ENCODE measurements around the gene PLA2G7. TPM values are rescaled to one million over a fixed set of nuclear protein-coding genes. Genes with fewer than 3 reads are reported as not detected.

Gene PLA2G7
- total RNA-seq, 1 experiment from 2014 or later: 2.3 TPM

DNA sequence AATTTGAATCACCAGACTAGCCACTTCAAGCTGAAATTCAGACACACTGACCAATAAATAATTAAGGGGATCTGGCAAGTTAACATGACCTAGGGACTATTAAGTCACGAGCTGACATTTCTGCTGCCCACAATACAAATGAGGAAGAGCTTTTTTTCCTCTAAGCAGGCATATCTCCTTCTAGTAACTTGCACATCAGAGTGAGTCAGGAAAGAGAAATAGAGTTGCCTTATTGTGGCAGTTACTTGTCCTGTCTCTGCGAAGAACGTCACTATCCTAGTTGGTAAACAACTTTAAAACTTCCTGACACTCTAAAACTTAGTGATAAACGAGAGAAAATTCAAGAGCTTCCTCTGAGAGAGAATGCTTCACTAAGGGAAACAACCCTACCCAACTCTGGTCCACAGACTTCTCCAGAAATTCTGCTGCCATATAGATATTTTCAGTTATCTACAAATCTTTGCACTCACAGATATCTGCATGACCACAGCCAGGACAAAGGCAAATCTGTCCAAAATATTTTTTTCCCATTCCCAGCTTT lies 4.2 kb downstream of the PLA2G7 start (continued):
- TF ChIP-seq, protein P1, sequence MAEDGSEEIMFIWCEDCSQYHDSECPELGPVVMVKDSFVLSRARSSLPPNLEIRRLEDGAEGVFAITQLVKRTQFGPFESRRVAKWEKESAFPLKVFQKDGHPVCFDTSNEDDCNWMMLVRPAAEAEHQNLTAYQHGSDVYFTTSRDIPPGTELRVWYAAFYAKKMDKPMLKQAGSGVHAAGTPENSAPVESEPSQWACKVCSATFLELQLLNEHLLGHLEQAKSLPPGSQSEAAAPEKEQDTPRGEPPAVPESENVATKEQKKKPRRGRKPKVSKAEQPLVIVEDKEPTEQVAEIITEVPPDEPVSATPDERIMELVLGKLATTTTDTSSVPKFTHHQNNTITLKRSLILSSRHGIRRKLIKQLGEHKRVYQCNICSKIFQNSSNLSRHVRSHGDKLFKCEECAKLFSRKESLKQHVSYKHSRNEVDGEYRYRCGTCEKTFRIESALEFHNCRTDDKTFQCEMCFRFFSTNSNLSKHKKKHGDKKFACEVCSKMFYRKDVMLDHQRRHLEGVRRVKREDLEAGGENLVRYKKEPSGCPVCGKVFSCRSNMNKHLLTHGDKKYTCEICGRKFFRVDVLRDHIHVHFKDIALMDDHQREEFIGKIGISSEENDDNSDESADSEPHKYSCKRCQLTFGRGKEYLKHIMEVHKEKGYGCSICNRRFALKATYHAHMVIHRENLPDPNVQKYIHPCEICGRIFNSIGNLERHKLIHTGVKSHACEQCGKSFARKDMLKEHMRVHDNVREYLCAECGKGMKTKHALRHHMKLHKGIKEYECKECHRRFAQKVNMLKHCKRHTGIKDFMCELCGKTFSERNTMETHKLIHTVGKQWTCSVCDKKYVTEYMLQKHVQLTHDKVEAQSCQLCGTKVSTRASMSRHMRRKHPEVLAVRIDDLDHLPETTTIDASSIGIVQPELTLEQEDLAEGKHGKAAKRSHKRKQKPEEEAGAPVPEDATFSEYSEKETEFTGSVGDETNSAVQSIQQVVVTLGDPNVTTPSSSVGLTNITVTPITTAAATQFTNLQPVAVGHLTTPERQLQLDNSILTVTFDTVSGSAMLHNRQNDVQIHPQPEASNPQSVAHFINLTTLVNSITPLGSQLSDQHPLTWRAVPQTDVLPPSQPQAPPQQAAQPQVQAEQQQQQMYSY (CRISPR knock-in tag; IDR thresholded peaks at IDR 0.05): no peak
- TF ChIP-seq ZNF232 (CRISPR knock-in tag; IDR thresholded peaks at IDR 0.05) (no peak), ATF6 (CRISPR knock-in tag; IDR thresholded peaks at IDR 0.05) (no peak), CTCF (IDR thresholded peaks at IDR 0.05) (no peak), ATF1 (CRISPR knock-in tag; IDR thresholded peaks at IDR 0.05) (no peak), TEAD1 (CRISPR knock-in tag; IDR thresholded peaks at IDR 0.05) (no peak)

DNA sequence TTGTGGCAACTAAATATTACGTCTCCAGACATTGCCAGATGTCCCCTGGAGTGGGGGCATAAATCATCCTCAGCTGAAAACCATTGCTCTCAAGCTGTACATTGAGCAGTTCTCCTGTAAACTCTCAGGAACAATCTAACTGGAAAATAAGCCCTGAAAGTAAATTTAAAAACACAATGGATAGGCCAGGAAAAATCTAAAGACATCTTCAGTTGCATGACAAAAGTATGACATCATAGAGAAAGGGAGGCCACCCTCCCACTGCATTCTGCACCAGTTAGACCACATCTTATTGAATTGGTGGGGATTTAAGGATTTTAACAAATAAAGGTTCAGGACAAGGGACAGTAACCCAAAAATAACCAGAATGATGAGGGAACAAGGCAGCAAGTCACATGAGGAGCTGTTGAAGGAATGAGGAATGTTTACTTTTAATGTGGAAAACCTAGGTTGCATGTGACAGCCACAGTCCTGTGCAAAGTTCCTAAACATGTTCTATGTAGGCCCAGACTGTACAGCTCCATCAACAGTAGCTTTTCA lies 5.3 kb downstream of the PLA2G7 start:
- POLR2A ChIA-PET: no interaction called here
- CTCF ChIA-PET: interaction anchor here (2.8 kb wide), 1 partner anchor 74 kb away, joined by 9 read pairs; no protein-coding TSS in a partner anchor
- DNase-seq (ENCODE audit: low spot score) (no peak), ATAC-seq (no peak)
- TF ChIP-seq ZNF671 (CRISPR knock-in tag; IDR thresholded peaks at IDR 0.05) (no peak), ZBTB21 (CRISPR knock-in tag; IDR thresholded peaks at IDR 0.05; ENCODE audit: borderline replicate concordance) (no peak), CREM (CRISPR knock-in tag; IDR thresholded peaks at IDR 0.05) (no peak), MLX (CRISPR knock-in tag; IDR thresholded peaks at IDR 0.05) (no peak), GABPB1 (CRISPR knock-in tag; IDR thresholded peaks at IDR 0.05) (no peak), ZNF396 (CRISPR knock-in tag; IDR thresholded peaks at IDR 0.05; ENCODE audit: borderline replicate concordance) (no peak), TCF7 (CRISPR knock-in tag; IDR thresholded peaks at IDR 0.05; ENCODE audit: low read depth) (no peak), ZNF219 (CRISPR knock-in tag; IDR thresholded peaks at IDR 0.05; ENCODE audit: borderline replicate concordance) (no peak), USF2 (CRISPR knock-in tag; IDR thresholded peaks at IDR 0.05) (no peak), ZNF263 (CRISPR knock-in tag; IDR thresholded peaks at IDR 0.05; ENCODE audit: low read depth) (no peak), CTCF (IDR thresholded peaks at IDR 0.05) (no peak), SMAD4 (CRISPR knock-in tag; IDR thresholded peaks at IDR 0.05) (no peak)
- TF ChIP-seq, protein P2, sequence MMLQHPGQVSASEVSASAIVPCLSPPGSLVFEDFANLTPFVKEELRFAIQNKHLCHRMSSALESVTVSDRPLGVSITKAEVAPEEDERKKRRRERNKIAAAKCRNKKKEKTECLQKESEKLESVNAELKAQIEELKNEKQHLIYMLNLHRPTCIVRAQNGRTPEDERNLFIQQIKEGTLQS (CRISPR knock-in tag; conservative IDR thresholded peaks at IDR 0.05): no peak
- TF ChIP-seq, protein P1 (CRISPR knock-in tag; IDR thresholded peaks at IDR 0.05): no peak
- H3K4me1 Mint-ChIP-seq: peaks cover 11% of the 10 kb centered on the region
- no peaks in the 10 kb centered on the region for H3K36me3 Mint-ChIP-seq
- no peak overlapping the region for H3K27ac Mint-ChIP-seq
- H3K27me3 Mint-ChIP-seq (ENCODE audit: low read depth): peaks cover 18% of the 10 kb centered on the region
- no peak overlapping the region for H3K4me3 Mint-ChIP-seq
- no peaks in the 10 kb centered on the region for H3K9me3 Mint-ChIP-seq

All from WTC11 (cell line).